Measurements from ENCODE around the gene TMED1. TPM values are rescaled to one million over a fixed set of nuclear protein-coding genes. Genes with fewer than 3 reads are reported as not detected.
"Not testable (repeated sequence)": the region's sequence is repeated elsewhere in the genome, so short reads cannot be mapped to it uniquely, and the experiment has no call there.

The TMED1 gene
- total RNA-seq, 3 donors from 2014 or later = 12.8 to 24.7 (median 15.3) TPM

DNA sequence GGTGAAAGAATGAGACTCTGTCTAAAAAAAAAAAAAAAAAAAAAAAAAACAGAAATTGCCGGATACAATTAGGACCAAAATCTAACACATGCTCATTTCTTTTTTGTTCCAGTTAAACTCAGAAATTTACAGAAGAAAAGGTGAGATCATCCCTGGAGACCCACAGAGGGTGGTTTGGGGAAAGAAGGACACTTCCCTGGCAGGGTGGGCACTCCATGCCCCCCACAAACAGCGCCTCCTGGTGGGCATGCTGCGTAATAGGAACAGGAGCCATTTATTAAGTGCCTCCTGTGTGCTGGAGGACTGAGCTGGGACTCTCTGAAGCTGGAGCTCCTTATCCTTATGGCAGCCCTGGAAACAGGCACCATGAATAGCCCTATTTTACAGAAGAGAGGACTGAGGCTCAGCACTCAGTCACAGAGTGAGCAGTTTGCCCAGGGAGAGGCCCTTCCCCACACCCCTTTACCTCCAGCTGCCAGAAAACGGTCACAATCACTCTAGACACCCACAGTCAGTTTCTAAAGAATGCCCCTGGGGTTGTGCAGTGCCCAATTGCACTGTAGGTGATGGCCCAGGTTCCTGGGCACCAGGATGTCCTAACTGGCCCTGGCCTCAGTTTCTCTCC lies 22.3 kb upstream of the TMED1 start:
- Histone ChIP-seq H3K4me3 (no peak overlapping the region), H3K36me3 (ENCODE audit: low read depth) (no peaks in the 10 kb centered on the region), H3K4me1 (ENCODE audit: low read depth) (no peaks in the 10 kb centered on the region), H3K9me3 (no peaks in the 10 kb centered on the region)
- TF ChIP-seq, protein P1, sequence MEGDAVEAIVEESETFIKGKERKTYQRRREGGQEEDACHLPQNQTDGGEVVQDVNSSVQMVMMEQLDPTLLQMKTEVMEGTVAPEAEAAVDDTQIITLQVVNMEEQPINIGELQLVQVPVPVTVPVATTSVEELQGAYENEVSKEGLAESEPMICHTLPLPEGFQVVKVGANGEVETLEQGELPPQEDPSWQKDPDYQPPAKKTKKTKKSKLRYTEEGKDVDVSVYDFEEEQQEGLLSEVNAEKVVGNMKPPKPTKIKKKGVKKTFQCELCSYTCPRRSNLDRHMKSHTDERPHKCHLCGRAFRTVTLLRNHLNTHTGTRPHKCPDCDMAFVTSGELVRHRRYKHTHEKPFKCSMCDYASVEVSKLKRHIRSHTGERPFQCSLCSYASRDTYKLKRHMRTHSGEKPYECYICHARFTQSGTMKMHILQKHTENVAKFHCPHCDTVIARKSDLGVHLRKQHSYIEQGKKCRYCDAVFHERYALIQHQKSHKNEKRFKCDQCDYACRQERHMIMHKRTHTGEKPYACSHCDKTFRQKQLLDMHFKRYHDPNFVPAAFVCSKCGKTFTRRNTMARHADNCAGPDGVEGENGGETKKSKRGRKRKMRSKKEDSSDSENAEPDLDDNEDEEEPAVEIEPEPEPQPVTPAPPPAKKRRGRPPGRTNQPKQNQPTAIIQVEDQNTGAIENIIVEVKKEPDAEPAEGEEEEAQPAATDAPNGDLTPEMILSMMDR (IDR thresholded peaks at IDR 0.05) = no peak
- intact Hi-C loops (cut with DNase I, micrococcal nuclease) = no loop called here
- ATAC-seq = no peak
- no peak for DNase-seq

DNA sequence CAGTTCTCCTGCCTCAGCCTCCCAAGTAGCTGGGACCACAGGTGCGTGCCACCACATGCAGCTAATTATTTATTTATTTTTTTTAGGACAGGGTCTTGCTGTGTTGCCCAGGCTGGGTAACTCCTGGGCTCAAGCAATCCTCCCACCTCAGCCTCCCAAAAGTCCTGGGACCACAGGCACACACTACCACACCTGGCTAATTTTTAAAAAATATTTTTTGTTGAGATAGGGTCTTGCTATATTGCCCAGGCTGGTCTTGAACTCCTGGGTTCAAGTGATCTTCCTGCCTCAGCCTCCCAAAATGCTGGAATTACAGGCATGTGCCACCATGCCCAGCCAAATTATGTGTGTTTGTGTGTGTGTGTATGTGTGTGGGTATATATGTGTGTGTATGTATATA lies 20.9 kb upstream of the TMED1 start:
- H3K9me3 ChIP-seq; H3K36me3 ChIP-seq (ENCODE audit: low read depth); H3K4me3 ChIP-seq; ATAC-seq; intact Hi-C loops (cut with DNase I, micrococcal nuclease); H3K4me1 ChIP-seq (ENCODE audit: low read depth); DNase-seq: not testable (repeated sequence)

DNA sequence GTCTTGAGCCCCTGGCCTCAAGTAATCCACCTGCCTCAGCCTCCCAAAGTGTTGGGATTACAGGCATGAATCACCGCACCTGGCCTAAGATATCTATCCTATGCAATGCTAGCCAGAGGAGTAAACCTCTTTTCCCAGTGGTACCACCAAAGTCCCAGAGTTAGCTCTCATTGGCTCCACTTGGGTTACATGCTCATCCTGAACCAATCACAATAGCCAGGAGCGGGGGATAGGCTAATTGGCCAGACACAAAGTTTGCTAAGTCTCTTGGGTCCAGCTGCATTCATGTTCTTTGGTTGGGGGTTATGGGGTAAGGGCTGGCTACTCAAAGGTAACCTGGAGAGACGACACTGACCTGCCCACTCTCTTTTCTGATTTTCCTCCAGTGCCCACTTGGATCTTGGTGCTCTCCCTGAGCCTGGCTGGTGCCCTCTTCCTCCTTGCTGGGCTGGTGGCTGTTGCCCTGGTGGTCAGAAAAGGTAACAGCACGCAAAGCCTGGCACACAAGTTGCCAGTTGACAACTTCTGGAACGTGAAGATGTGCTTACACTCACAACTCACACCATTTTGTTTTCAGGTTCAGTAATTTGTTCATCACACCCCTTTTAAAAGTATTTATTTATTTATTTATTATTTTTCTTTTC lies 20.0 kb upstream of the TMED1 start:
- no peak overlapping the region for H3K4me3 ChIP-seq
- DNase-seq (peak in 1 of 3 donors; percentile 49), ATAC-seq (peak; percentile 76)
- no peaks in the 10 kb centered on the region for H3K36me3 ChIP-seq (ENCODE audit: low read depth)
- no peaks in the 10 kb centered on the region for H3K9me3 ChIP-seq
- intact Hi-C loops (cut with DNase I, micrococcal nuclease) = no loop called here
- TF ChIP-seq, protein P1 (IDR thresholded peaks at IDR 0.05) = no peak
- no peaks in the 10 kb centered on the region for H3K4me1 ChIP-seq (ENCODE audit: low read depth)

DNA sequence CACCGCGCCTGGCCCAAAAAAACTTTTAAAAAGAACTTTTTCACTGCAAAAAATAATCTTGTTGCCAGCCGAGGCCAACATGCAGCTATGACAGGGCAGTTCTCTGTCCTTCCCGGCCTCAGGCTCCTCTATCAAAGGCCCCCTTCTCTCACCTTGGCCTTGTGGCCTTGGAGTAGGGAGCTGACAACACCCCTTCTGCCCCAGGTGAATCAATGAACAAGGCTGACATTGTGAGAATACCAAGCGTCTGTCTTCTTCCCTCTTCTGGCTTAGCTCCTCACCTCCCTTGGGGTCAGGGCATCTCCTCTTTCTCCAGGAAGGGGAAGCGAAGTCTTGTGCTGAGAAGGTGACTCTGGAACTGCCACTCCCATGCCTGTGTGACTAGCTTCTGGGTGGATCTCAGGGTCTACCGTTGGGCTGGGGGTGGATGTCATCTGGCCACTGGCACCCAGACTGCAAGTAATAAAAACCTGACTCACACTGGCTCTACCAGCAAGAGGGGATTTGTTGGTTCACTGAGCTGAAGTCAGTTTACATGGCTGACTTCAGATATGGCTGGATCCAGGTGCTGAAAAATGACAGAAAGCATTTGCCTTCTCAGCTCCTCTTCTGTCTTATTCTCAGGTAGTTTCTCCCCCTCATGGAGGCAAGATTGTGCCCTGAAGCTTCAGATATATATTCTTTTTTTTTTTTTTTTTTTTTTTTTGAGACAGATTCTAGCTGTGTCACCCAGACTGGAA lies 18.5 kb upstream of the TMED1 start:
- Histone ChIP-seq H3K4me1 (ENCODE audit: low read depth) (no peaks in the 10 kb centered on the region), H3K9me3 (no peaks in the 10 kb centered on the region), H3K4me3 (no peak overlapping the region), H3K36me3 (ENCODE audit: low read depth) (no peaks in the 10 kb centered on the region)
- TF ChIP-seq, protein P1 (IDR thresholded peaks at IDR 0.05) = no peak
- peak; percentile 59 for ATAC-seq
- intact Hi-C loops (cut with DNase I, micrococcal nuclease) = no loop called here
- no peak for DNase-seq

DNA sequence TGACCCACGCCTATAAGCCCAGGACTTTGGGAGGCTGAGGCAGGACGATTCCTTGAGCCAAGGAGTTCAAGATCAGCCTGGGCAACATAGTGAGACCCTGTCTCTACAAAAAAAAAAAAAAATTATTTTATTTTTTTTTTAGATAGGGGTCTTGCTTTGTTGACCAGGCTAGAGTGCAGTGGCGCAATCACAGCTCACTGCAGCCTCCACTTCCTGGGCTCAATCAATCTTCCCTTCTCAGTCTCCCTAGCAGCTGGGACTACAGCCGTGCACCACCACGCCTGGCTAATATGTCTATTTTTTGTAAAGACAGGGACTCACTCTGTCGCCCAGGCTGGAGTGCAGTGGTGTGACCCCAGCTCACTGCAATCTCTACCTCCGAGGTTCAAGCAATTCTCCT lies 16.9 kb upstream of the TMED1 start:
- intact Hi-C loops (cut with DNase I, micrococcal nuclease) = no loop called here
- Histone ChIP-seq H3K4me3 (no peak overlapping the region), H3K36me3 (ENCODE audit: low read depth) (no peaks in the 10 kb centered on the region), H3K9me3 (no peaks in the 10 kb centered on the region), H3K4me1 (ENCODE audit: low read depth) (no peaks in the 10 kb centered on the region)
- no peak for DNase-seq
- no peak for ATAC-seq
- TF ChIP-seq, protein P1 (IDR thresholded peaks at IDR 0.05) = no peak

All from mucosa of descending colon (tissue), 3 donors.